Gastrocnemius medialis (tissue), 4 donors: ENCODE data around the gene ZFYVE16.

Experiments
- POLR2A ChIP-seq, 2 donors: fragments of 450-650 bp; IDR thresholded peaks; one replicate each; pipeline ENCODE4 v1.6.1; 2017; ENCODE audit warnings: antibody characterized with exemption in 2 of 2, mild to moderate bottlenecking in 2 of 2, moderate library complexity in 2 of 2
- TF ChIP-seq, protein P1 (sequence below), 5 experiments: fragments of 450-650 bp in 3 of 5; fragments of 200-600 bp in 2 of 5; sonication (generic) in 2 of 5; IDR thresholded peaks in 4 of 5; conservative IDR thresholded peaks in 1 of 5; 1 replicate in 4 of 5; 2 replicates in 1 of 5; pipeline ENCODE4 v1.5.1; 2016 to 2019; ENCODE audit warnings: antibody characterized with exemption in 5 of 5, mild to moderate bottlenecking in 3 of 5, moderate library complexity in 3 of 5

- TF ChIP-seq, protein P1, sequence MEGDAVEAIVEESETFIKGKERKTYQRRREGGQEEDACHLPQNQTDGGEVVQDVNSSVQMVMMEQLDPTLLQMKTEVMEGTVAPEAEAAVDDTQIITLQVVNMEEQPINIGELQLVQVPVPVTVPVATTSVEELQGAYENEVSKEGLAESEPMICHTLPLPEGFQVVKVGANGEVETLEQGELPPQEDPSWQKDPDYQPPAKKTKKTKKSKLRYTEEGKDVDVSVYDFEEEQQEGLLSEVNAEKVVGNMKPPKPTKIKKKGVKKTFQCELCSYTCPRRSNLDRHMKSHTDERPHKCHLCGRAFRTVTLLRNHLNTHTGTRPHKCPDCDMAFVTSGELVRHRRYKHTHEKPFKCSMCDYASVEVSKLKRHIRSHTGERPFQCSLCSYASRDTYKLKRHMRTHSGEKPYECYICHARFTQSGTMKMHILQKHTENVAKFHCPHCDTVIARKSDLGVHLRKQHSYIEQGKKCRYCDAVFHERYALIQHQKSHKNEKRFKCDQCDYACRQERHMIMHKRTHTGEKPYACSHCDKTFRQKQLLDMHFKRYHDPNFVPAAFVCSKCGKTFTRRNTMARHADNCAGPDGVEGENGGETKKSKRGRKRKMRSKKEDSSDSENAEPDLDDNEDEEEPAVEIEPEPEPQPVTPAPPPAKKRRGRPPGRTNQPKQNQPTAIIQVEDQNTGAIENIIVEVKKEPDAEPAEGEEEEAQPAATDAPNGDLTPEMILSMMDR (IDR thresholded peaks at IDR 0.05 in 4 of 5, conservative IDR thresholded peaks at IDR 0.05 in 1 of 5) = peak in 1 of 5 experiments; percentile 7
- peak in 1 of 2 donors; percentile 25 for TF ChIP-seq POLR2A (IDR thresholded peaks at IDR 0.05)
These were observed 80.2 kb downstream of the ZFYVE16 start, which contains the start of gene FAM151B for GRCh38 chr5:80487829-80488721.
